ENCODE results near the gene LOC128125822. TPM values are rescaled to one million over a fixed set of nuclear protein-coding genes. Genes with fewer than 3 reads are reported as not detected.

Gene LOC128125822

Small RNA genes within 50 kb of the gene (small RNA-seq; reads per million reads assigned to genes)
- 0 reads per million in 4 donors for gene AL513043.1

Other genes starting within 250 kb of the LOC128125822 start
- gene PTP4A1, start within 50 bp of the LOC128125822 start, total RNA-seq, result 10 to 100 TPM; 27.7 to 54.5 (median 39.7) TPM
- gene PHF3, start 63.3 kb downstream of the LOC128125822 start, total RNA-seq, result 10 to 100 TPM; 60.0 to 98.1 (median 79.8) TPM